IMR-90 (cell line): ENCODE results near the gene DENND1C. TPM values are rescaled to one million over a fixed set of nuclear protein-coding genes. Genes with fewer than 3 reads are reported as not detected.

Experiments used
- ATAC-seq: fragments of 200-7000 bp; cut with Tn5 transposase; 2 replicates; pipeline ENCODE4 v1.9.1; 2020; ENCODE audit warnings: low read depth, mild to moderate bottlenecking, moderate library complexity
- BruUV-seq: library from RNA; stranded (reverse); fragments of 400-500 nt; replicated peaks from 2 replicates; lab custom pipeline; 2021; lab: Mats Ljungman, UMichigan
- CTCF ChIA-PET: fragments of 300-600 bp; formaldehyde crosslinking; extraction: SDS; loops from one replicate; lab custom pipeline; 2021; ENCODE audit warnings: antibody characterized with exemption; lab: Yijun Ruan, JAX
- POLR2A ChIA-PET: fragments of 300-600 bp; sonication (Branson Sonifier 250); formaldehyde crosslinking; loops from one replicate; lab custom pipeline; 2022; ENCODE audit warnings: antibody characterized with exemption; ENCODE audit not compliant: unreplicated experiment; lab: Charles Lee
- DNase-seq: peaks from one replicate; pipeline ENCODE4 v3.0.0; 2013
- H2AFZ ChIP-seq: replicated peaks from 2 replicates; pipeline ENCODE3; 2013; ENCODE audit warnings: low read length, mild to moderate bottlenecking; ENCODE audit not compliant: poor library complexity
- H2AK5ac ChIP-seq: 2 replicates; pipeline ENCODE4 v1.6.1; 2013; ENCODE audit warnings: low read depth, low read length, inconsistent platforms
- H2AK9ac ChIP-seq: replicated peaks from 2 replicates; pipeline ENCODE3; 2013; ENCODE audit warnings: mild to moderate bottlenecking, low read depth, low read length, moderate library complexity; ENCODE audit not compliant: poor library complexity
- H2BK120ac ChIP-seq: 2 replicates; pipeline ENCODE4 v1.6.1; 2013; ENCODE audit warnings: low read depth, low read length, inconsistent platforms
- H2BK15ac ChIP-seq: 3 replicates; pipeline ENCODE4 v1.6.1; 2013; ENCODE audit warnings: low read depth, low read length, inconsistent platforms
- H2BK20ac ChIP-seq: 2 replicates; pipeline ENCODE4 v1.6.1; 2013; ENCODE audit warnings: low read depth, mild to moderate bottlenecking, inconsistent platforms, low read length, moderate library complexity
- H2BK5ac ChIP-seq: 2 replicates; pipeline ENCODE4 v1.6.1; 2013; ENCODE audit warnings: mild to moderate bottlenecking, low read depth, low read length, inconsistent platforms; ENCODE audit not compliant: poor library complexity, severe bottlenecking
- H3K14ac ChIP-seq: replicated peaks from 2 replicates; pipeline ENCODE4 v1.6.1; 2013; ENCODE audit warnings: low read depth, low read length, inconsistent platforms
- H3K18ac ChIP-seq: 2 replicates; pipeline ENCODE4 v1.6.1; 2013; ENCODE audit warnings: low read depth, low read length, control low read depth
- H3K23ac ChIP-seq: 2 replicates; pipeline ENCODE4 v1.6.1; 2013; ENCODE audit warnings: low read depth, low read length, inconsistent platforms
- H3K27ac ChIP-seq: 2 replicates; pipeline ENCODE4 v1.5.1; 2013; ENCODE audit warnings: mild to moderate bottlenecking, control low read depth, low read length; ENCODE audit not compliant: insufficient read depth
- H3K27me3 ChIP-seq: 2 replicates; pipeline ENCODE4 v1.6.1; 2013; ENCODE audit warnings: low read length; ENCODE audit not compliant: control insufficient read depth, insufficient read depth
- H3K36me3 ChIP-seq: 2 replicates; pipeline ENCODE4 v1.6.1; 2013; ENCODE audit warnings: low read length, mixed read lengths; ENCODE audit not compliant: control insufficient read depth, insufficient read depth
- H3K4ac ChIP-seq: 2 replicates; pipeline ENCODE4 v1.6.1; 2013; ENCODE audit warnings: low read depth, low read length, inconsistent platforms
- H3K4me1 ChIP-seq: 2 replicates; pipeline ENCODE4 v1.6.1; 2013; ENCODE audit warnings: low read length, mixed read lengths; ENCODE audit not compliant: control insufficient read depth, insufficient read depth
- H3K4me2 ChIP-seq: 2 replicates; pipeline ENCODE4 v1.6.1; 2013; ENCODE audit warnings: low read depth, mild to moderate bottlenecking, control low read depth, low read length, moderate library complexity
- H3K4me3 ChIP-seq: 2 replicates; pipeline ENCODE4 v1.5.1; 2013; ENCODE audit warnings: low read depth, mild to moderate bottlenecking, control low read depth, low read length, moderate library complexity; ENCODE audit not compliant: insufficient read depth
- H3K56ac ChIP-seq: 2 replicates; pipeline ENCODE4 v1.6.1; 2013; ENCODE audit warnings: low read length, inconsistent platforms; ENCODE audit not compliant: insufficient read depth; ENCODE audit errors: extremely low read depth
- H3K79me1 ChIP-seq, 2 experiments: 2 replicates each; pipeline ENCODE4 v1.6.1; 2013; ENCODE audit warnings: low read length in 2 of 2, inconsistent platforms in 1 of 2, low read depth in 1 of 2
- H3K9ac ChIP-seq: 2 replicates; pipeline ENCODE4 v1.6.1; 2013; ENCODE audit warnings: low read depth, low read length, control low read depth
- H3K9me1 ChIP-seq: 2 replicates; pipeline ENCODE4 v1.6.1; 2013; ENCODE audit warnings: low read length, inconsistent platforms; ENCODE audit not compliant: insufficient read depth
- H3K9me3 ChIP-seq: 2 replicates; pipeline ENCODE4 v1.6.1; 2013; ENCODE audit warnings: low read length; ENCODE audit not compliant: control insufficient read depth, insufficient read depth
- H4K20me1 ChIP-seq: 2 replicates; pipeline ENCODE4 v1.6.1; 2013; ENCODE audit warnings: low read length, inconsistent platforms; ENCODE audit not compliant: insufficient read depth
- H4K5ac ChIP-seq: 2 replicates; pipeline ENCODE4 v1.6.1; 2013; ENCODE audit warnings: mild to moderate bottlenecking, low read depth, low read length, control low read depth
- H4K8ac ChIP-seq, 2 experiments: 2 replicates each; pipeline ENCODE4 v1.6.1; 2013; ENCODE audit warnings: low read depth in 2 of 2, low read length in 2 of 2, control low read depth in 1 of 2, inconsistent platforms in 1 of 2
- H4K91ac ChIP-seq: 2 replicates; pipeline ENCODE4 v1.6.1; 2013; ENCODE audit warnings: low read depth, low read length, inconsistent platforms; ENCODE audit not compliant: insufficient read depth
- POLR2A ChIP-seq: IDR thresholded peaks from 2 replicates; pipeline ENCODE4 v1.6.1; 2012; ENCODE audit warnings: mild to moderate bottlenecking, low read depth, low read length
- RCOR1 ChIP-seq: IDR thresholded peaks from 2 replicates; pipeline ENCODE4 v1.6.1; 2012; ENCODE audit warnings: mild to moderate bottlenecking, low read length, improper control_type of control experiment; ENCODE audit not compliant: insufficient replicate concordance
- USF2 ChIP-seq: fragments of 150-350 bp; IDR thresholded peaks from 2 replicates; pipeline ENCODE4 v1.6.1; 2017; ENCODE audit warnings: mild to moderate bottlenecking, antibody characterized with exemption, low read length, low read depth
- whole genome bisulfite sequencing, 2 experiments: methylation state at CpG; one replicate each; pipeline versions ENCODE4 v1.1.5 to v1.1.7; 2013; ENCODE audit warnings: missing lambda C conversion rate in 2 of 2; ENCODE audit not compliant: insufficient read length in 1 of 2; ENCODE audit errors: extremely low coverage in 2 of 2; 5-methylcytosine and 5-hydroxymethylcytosine counted together
- dilution Hi-C: fragments of 300-500 bp; cut with HindIII; formaldehyde crosslinking; loops from one replicate; pipeline ENCODE4 v1.14.3; 2018; ENCODE audit warnings: low sequenced_read_pairs; ENCODE audit not compliant: unreplicated experiment
- in situ Hi-C: fragments of 300-500 bp; cut with MboI; formaldehyde crosslinking; loops from 3 replicates; pipeline ENCODE4 v1.14.3; 2019; ENCODE audit warnings: low sequenced_read_pairs, inconsistent platforms, mixed read lengths
- intact Hi-C: fragments of 100-400 bp; cut with micrococcal nuclease; formaldehyde crosslinking; loops from 2 replicates; pipeline ENCODE4 v1.10.0; 2022
- polyA plus RNA-seq, 3 experiments: library from polyadenylated mRNA; depleted of rRNA; stranded (reverse); fragments of >200 nt; gene quantifications; 2 replicates each; pipeline ENCODE4 v1.2.3, GENCODE V29; 2012; ENCODE audit warnings: low replicate concordance in 1 of 3
- total RNA-seq: library from RNA; depleted of rRNA; stranded (reverse); fragments of >200 nt; gene quantifications from 2 replicates; pipeline ENCODE4 v1.2.3, GENCODE V29; 2012

DENND1C gene
- total and polyA plus RNA-seq, 2 of the 4 experiments (the other 2 are of a cell fraction): not detected

GRCh38 chr19:6475321-6476108 is 6.1 kb downstream of the DENND1C start:
- H2AK5ac ChIP-seq: no peak overlapping the region
- H4K20me1 ChIP-seq: no peaks in the 10 kb centered on the region
- WGBS, 2 experiments: 5% methylated on average over 19 of the region's 52 CpGs; no CpG with 5 or more reads in 1 of the 2 experiments
- H3K4ac ChIP-seq: no peak overlapping the region
- dilution Hi-C loops: no loop called here
- H3K9me3 ChIP-seq: peaks cover 3% of the 10 kb centered on the region; the same call in 1 of the 2 replicates
- H3K4me1 ChIP-seq: no peaks in the 10 kb centered on the region
- H3K27ac ChIP-seq: no peak overlapping the region
- H3K56ac ChIP-seq: no peak overlapping the region
- in situ Hi-C loops: no loop called here
- H2BK120ac ChIP-seq: no peak overlapping the region
- peak overlapping the region; percentile 69 for H2AFZ ChIP-seq
- H4K8ac ChIP-seq: no peak overlapping the region
- H3K4me3 ChIP-seq: no peak overlapping the region
- ATAC-seq: no peak
- no peak overlapping the region for H3K9ac ChIP-seq
- intact Hi-C loops: no loop called here
- BruUV-seq: no TSS peak
- peaks cover 12% of the 10 kb centered on the region for H3K27me3 ChIP-seq
- H4K5ac ChIP-seq: no peak overlapping the region
- ChIA-PET CTCF (no interaction called here), POLR2A (no interaction called here)
- DNase-seq: no peak
- H3K9me1 ChIP-seq: no peaks in the 10 kb centered on the region
- no peak overlapping the region for H2BK5ac ChIP-seq
- no peak overlapping the region for H3K23ac ChIP-seq
- no peak overlapping the region for H3K4me2 ChIP-seq
- H3K18ac ChIP-seq: no peak overlapping the region
- TF ChIP-seq USF2: no peak
- TF ChIP-seq RCOR1: no peak
- TF ChIP-seq POLR2A: no peak
- no peak overlapping the region for H4K91ac ChIP-seq
- H3K36me3 ChIP-seq: no peaks in the 10 kb centered on the region
- no peaks in the 10 kb centered on the region for H3K79me1 ChIP-seq
- no peak overlapping the region for H2AK9ac ChIP-seq
- no peak overlapping the region for H2BK20ac ChIP-seq
- no peak overlapping the region for H2BK15ac ChIP-seq
- no peak overlapping the region for H3K14ac ChIP-seq
